GM06990 (cell line): ENCODE results near the gene C17orf50.
A peak's percentile ranks its signal among the peaks of the same experiment; 100 is the strongest.

Experiments
- DNase-seq: peaks from one replicate; pipeline ENCODE4 v3.0.0-alpha.2; 2011; ENCODE audit not compliant: insufficient read length; ENCODE audit errors: extremely low read depth
- H3K27me3 ChIP-seq: replicated peaks from 2 replicates; pipeline ENCODE4 v1.6.0; 2011; ENCODE audit warnings: low read length; ENCODE audit not compliant: control insufficient read depth, insufficient read depth
- H3K36me3 ChIP-seq: 2 replicates; pipeline ENCODE4 v1.5.1; 2011; ENCODE audit warnings: low read length; ENCODE audit not compliant: control insufficient read depth, insufficient read depth
- H3K4me3 ChIP-seq: replicated peaks from 2 replicates; pipeline ENCODE4 v1.5.1; 2011; ENCODE audit warnings: low read depth, mild to moderate bottlenecking, control low read depth, low read length
- TF ChIP-seq, protein P1 (sequence below): IDR thresholded peaks from 2 replicates; pipeline ENCODE4 v1.5.1; 2011; ENCODE audit warnings: low read length, control low read depth, mild to moderate bottlenecking, inconsistent platforms; ENCODE audit not compliant: insufficient read depth, poor library complexity, severe bottlenecking

Gene C17orf50

DNA sequence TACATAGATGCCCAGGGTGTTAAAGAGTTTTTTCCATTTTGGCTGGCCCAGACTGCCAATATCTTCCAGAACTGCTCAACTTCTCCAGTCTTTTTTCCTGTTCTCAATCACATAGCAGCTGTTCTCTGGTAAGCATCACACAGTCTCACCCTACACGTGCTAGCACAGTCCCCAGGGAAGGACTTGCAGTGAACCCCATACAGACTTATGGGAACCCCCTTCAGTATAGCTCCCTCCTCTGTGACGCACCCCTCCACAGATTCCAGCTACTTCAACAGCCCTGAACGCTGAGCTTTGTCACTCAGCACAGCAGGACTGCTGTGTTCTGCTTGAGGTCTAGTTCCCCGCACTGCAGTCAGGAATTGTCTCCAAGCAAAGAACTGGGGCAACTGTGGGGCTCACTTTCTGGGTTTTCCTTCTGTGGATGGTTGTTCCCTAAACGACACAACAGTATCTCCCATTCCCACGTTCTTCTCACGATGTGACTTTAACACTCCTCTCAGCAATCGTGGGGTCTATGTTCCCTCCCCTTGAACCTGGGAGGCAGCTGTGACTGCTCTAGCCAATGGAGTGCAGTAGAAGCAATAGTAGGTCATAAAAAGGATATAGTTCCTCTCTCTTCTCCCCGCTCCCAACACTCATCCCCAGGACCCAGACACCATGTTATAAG is 31.1 kb downstream of the C17orf50 start:
- H3K27me3 ChIP-seq, result peaks cover 5% of the 10 kb centered on the region
- no peak overlapping the region for H3K4me3 ChIP-seq
- TF ChIP-seq, protein P1, sequence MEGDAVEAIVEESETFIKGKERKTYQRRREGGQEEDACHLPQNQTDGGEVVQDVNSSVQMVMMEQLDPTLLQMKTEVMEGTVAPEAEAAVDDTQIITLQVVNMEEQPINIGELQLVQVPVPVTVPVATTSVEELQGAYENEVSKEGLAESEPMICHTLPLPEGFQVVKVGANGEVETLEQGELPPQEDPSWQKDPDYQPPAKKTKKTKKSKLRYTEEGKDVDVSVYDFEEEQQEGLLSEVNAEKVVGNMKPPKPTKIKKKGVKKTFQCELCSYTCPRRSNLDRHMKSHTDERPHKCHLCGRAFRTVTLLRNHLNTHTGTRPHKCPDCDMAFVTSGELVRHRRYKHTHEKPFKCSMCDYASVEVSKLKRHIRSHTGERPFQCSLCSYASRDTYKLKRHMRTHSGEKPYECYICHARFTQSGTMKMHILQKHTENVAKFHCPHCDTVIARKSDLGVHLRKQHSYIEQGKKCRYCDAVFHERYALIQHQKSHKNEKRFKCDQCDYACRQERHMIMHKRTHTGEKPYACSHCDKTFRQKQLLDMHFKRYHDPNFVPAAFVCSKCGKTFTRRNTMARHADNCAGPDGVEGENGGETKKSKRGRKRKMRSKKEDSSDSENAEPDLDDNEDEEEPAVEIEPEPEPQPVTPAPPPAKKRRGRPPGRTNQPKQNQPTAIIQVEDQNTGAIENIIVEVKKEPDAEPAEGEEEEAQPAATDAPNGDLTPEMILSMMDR, result no peak
- no peaks in the 10 kb centered on the region for H3K36me3 ChIP-seq
- DNase-seq, result no peak

DNA sequence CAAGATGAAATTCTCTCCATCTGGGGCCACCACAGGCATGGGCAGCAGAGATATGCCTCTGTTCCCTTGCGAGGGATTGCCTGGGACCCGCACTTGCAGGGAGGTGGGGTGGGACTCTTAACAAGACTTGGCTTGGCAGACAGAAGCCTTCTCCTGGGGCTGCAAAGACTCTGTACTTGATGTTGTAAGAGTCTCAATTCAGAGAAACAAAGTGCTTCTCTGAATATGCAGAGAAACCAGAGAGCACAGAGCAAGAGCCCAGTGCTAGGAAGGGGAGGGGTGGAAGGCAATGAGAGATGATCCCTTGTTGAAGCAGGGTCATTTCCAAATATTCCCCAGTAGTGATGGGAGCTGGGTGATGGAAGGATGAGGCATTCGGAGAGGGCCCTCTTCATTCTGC is 32.6 kb downstream of the C17orf50 start:
- Histone ChIP-seq H3K27me3 (peaks cover 5% of the 10 kb centered on the region), H3K36me3 (no peaks in the 10 kb centered on the region), H3K4me3 (no peak overlapping the region)
- TF ChIP-seq, protein P1, result no peak
- DNase-seq, result no peak

DNA sequence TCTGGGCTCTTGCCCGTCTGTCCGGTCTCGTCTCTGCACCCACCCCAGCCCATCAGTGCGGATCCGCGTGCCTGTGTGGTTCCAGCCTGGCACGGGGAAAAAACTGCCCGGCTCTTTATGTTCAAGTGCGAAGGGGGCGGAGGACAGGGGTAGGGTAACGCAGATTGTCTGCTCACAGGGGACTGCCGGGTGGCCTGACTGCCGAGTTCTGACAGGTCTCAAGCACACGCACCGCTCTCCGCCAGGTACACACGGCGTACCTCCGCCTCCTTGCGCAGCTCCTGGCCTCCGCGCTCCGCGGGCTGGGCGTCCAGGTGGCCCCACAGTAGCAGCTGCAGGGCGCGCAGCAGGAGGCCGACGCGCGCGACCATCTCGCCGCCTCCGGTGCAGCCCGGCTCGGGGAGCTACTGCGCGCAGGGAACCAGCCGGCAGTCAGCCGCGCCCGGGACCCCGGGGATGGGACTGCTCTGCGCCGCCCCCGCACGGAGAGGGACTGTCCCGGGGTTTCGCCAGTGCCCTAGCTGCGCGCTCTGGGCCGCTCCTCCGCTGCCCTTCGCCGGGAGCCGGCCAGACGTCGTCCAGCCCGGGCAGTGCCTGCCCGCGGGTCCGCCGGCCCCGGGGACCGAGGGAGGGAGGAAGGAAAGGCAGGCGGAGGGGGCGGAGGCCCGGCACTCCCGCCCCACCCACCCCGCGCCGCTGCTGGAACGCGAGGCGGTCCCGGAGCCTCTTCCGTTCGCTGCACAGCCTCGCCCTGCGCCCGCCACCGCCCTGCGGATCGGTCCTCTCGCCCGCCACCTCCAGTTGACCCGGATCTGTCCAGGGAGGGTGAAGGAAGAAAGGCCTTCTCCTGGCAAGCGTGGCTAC is 34.6 kb downstream of the C17orf50 start, which contains the start of gene MMP28:
Gene MMP28, minus strand, starts transcription at position 635 of the 864 bp plus-strand sequence. Its CDS starts 264 bp downstream, at position 371.
- Histone ChIP-seq H3K36me3 (no peaks in the 10 kb centered on the region), H3K4me3 (peak within 1 kb of the TSS; percentile 44), H3K27me3 (peaks cover 5% of the 10 kb centered on the region)
- no peak for DNase-seq
- TF ChIP-seq, protein P1, result no peak

DNA sequence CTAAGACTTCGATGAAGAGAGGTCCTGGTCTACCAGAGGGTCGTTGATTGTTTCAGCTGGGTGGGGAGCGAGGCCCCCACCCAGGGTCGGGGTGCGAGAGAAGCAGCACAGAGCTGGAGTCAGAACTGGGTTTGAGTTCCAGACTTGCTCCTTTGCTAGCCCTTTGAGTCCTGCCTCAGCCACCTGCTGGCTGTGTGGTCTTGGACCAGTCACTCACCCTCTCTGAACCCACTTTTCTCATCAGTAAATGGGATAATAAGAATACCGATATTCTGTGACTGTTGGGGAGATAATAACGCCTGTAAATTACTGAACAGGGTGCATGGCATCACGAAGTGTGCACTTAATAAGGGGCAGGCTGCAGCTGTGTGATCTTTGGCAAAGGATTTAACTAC is 35.2 kb downstream of the C17orf50 start:
- Histone ChIP-seq H3K27me3 (peaks cover 7% of the 10 kb centered on the region), H3K36me3 (no peaks in the 10 kb centered on the region), H3K4me3 (no peak overlapping the region)
- no peak for DNase-seq
- TF ChIP-seq, protein P1, result no peak

DNA sequence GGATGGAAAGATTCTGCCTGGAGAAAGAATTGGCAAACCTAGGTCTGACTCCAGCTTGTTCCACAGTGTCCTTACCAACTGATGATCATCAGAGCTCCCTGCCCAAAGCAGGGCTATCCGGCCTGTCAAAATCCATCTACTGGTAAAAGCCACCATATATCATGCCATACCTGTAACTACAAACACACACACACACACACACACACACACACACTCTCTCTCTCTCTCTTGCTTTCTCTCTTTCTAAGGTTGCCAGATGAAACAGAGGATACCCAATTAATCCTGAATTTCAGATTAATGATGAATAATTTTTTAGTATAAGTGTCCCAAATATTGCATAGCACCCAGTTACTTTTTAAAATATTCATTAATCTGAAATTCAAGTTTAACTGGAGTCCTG is 36.3 kb downstream of the C17orf50 start:
- H3K27me3 ChIP-seq, result peaks cover 5% of the 10 kb centered on the region
- no peaks in the 10 kb centered on the region for H3K36me3 ChIP-seq
- H3K4me3 ChIP-seq, result no peak overlapping the region
- TF ChIP-seq, protein P1, result no peak
- no peak for DNase-seq
